ENCODE data around the gene VMP1. TPM values are rescaled to one million over a fixed set of nuclear protein-coding genes. Genes with fewer than 3 reads are reported as not detected.
"Not testable (repeated sequence)": the region's sequence is repeated elsewhere in the genome, so short reads cannot be mapped to it uniquely, and the experiment has no call there.

The VMP1 gene
- total RNA-seq, 2 experiments from 2014 or later: 122 to 123 TPM

DNA sequence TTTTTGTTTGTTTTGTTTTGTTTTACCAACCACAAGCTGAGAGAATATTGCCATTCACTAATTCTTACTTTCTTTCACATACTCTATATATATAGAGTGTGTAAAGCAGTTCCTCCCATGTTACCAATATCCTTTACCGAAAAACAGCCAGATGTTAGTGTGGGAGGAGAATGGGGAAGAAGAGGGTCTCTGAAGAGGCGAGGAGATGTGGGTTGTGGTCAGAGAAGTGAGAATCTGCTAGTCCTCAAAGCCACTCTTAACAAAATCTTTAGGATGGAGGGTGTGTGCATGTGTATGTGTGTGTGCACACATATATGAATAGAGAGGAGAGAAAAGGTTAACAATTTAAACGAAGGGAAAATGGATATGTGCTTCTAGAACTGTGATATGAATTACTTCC lies 104.7 kb downstream of the VMP1 start:
- CTCF ChIA-PET: no interaction called here
- peak; percentile 19 for DNase-seq
- ATAC-seq: peak; percentile 61
- Mint-ChIP-seq H3K27ac (peak overlapping the region; percentile 64), H3K9me3 (ENCODE audit: insufficient read depth) (no peaks in the 10 kb centered on the region), H3K36me3 (ENCODE audit: low read depth) (peaks cover 44% of the 10 kb centered on the region), H3K27me3 (ENCODE audit: low read depth) (no peaks in the 10 kb centered on the region), H3K4me1 (ENCODE audit: low read depth) (peaks cover 27% of the 10 kb centered on the region), H3K4me3 (no peak overlapping the region)
- POLR2A ChIA-PET: no interaction called here

DNA sequence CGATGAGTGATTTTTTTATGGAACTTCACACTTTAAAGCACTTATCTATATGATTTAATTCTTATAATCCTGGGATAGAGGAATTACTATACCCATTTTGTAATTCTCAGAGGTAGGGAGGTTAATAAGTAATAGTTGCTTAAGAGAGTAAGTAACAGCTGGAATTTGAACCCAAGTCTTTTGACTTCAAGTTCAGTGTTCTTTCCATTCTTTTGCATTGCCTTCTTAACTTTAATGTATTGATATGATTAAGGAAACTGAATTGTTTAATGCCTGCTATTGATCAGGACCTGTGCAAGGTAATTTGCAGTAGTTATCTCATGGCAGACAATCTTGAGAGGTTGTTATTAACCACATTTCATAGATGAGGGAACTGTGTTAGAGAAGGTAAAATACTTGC lies 106.8 kb downstream of the VMP1 start:
- Mint-ChIP-seq H3K9me3 (ENCODE audit: insufficient read depth) (no peaks in the 10 kb centered on the region), H3K4me3 (no peak overlapping the region), H3K4me1 (ENCODE audit: low read depth) (peaks cover 26% of the 10 kb centered on the region), H3K36me3 (ENCODE audit: low read depth) (peaks cover 38% of the 10 kb centered on the region), H3K27me3 (ENCODE audit: low read depth) (no peaks in the 10 kb centered on the region), H3K27ac (no peak overlapping the region)
- CTCF ChIA-PET: interaction anchor here (1.0 kb wide), 1 partner anchor 12 kb away, joined by 4 read pairs; no protein-coding TSS in a partner anchor
- ATAC-seq (no peak), DNase-seq (no peak)
- POLR2A ChIA-PET: interaction anchor here (0.5 kb wide), 1 partner anchor 51 kb away, joined by 3 read pairs; no protein-coding TSS in a partner anchor

DNA sequence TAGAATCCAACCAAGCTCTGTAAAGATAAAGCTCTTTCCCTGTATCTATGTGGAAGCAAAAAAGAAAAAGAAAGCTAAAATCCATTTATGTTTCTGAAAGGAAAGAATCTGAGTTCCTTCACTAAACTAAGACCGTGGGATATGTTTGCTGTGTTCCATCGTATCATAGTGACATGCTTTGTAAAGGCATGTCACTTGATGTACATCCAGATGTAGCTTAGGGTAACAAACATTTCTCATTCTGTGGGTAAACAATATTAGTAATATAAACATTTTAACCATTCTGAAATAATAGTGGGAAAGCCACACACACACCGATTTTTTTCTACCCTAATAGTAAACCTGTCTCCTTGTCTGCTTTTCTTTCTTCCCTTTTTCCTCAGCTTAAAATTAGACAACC lies 107.2 kb downstream of the VMP1 start:
- Mint-ChIP-seq H3K36me3 (ENCODE audit: low read depth) (peaks cover 36% of the 10 kb centered on the region), H3K27ac (no peak overlapping the region), H3K4me3 (no peak overlapping the region), H3K27me3 (ENCODE audit: low read depth) (no peaks in the 10 kb centered on the region), H3K4me1 (ENCODE audit: low read depth) (peaks cover 26% of the 10 kb centered on the region), H3K9me3 (ENCODE audit: insufficient read depth) (no peaks in the 10 kb centered on the region)
- ATAC-seq: no peak
- POLR2A ChIA-PET: interaction anchor here (0.5 kb wide), 1 partner anchor 52 kb away, joined by 3 read pairs; no protein-coding TSS in a partner anchor
- CTCF ChIA-PET: interaction anchor here (1.0 kb wide), 1 partner anchor 11 kb away, joined by 4 read pairs; no protein-coding TSS in a partner anchor
- peak; percentile 9 for DNase-seq

DNA sequence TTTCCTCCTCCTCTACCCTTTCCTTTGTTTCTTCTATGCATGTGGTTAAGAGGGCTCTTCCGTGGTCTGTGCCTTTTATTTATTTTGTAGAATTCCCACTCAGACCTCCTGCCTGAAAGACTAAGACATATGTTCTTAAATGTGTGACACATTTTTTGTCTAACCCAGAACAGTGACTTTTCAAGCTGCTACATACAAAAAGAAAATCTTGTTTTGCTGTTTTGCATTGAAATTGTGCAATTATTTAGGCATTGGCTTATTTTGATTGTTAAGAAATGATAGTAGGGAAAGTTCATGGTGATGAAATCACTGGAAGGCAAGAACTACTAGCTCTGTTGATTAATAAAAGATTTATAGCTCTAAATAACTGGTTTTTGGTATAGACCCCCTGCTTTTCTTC lies 108.5 kb downstream of the VMP1 start:
- H3K4me1 Mint-ChIP-seq (ENCODE audit: low read depth): peaks cover 27% of the 10 kb centered on the region
- ChIA-PET CTCF (no interaction called here), POLR2A (interaction anchor here (0.6 kb wide), 2 partner anchors 15 to 522 kb away, joined by 3 read pairs; no protein-coding TSS in a partner anchor)
- ATAC-seq (no peak), DNase-seq (no peak)
- H3K4me3 Mint-ChIP-seq: no peak overlapping the region
- peak overlapping the region; percentile 26 for H3K27ac Mint-ChIP-seq
- no peaks in the 10 kb centered on the region for H3K27me3 Mint-ChIP-seq (ENCODE audit: low read depth)
- no peaks in the 10 kb centered on the region for H3K9me3 Mint-ChIP-seq (ENCODE audit: insufficient read depth)
- peaks cover 41% of the 10 kb centered on the region for H3K36me3 Mint-ChIP-seq (ENCODE audit: low read depth)

DNA sequence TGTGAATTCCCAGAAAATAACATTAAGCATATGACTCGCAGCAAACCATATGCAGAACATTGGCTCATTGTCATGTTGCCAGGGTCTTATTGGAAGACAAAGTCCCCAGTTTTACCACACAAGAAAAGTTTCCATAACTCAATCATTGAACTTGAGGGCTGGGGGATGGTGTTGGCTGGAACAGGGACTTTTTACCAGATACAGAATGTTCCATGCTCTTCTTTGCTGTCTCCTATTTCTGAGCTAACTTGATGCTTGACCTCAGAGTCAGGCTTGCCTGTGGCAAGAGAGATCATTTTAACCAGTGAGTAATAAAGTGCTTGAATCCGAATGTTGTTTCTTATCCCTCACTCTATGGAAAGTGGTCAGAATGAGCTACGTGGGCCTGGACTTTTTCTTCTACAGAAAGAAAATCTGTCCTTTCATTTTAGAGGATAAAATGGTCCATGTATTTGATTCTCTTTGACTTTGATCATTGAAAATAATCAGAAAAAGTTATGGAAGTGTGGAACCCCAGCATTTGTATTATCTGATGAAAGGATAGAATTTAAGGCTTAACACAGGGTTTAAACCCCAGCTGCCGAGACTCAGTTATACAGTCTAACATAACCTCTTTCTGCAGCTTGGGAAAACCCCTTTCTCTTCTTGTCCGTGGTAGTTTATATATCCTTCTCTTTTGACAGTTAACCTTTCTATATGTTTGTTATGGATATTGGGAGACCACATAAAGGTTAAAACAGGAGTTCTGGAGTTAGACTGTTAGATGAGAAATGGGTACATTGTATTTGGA lies 118.3 kb downstream of the VMP1 start:
- H3K36me3 Mint-ChIP-seq (ENCODE audit: low read depth): peaks cover 25% of the 10 kb centered on the region
- H3K27ac Mint-ChIP-seq: peak overlapping the region; percentile 96
- H3K9me3 Mint-ChIP-seq (ENCODE audit: insufficient read depth): no peaks in the 10 kb centered on the region
- H3K4me3 Mint-ChIP-seq: peak overlapping the region; percentile 72
- H3K4me1 Mint-ChIP-seq (ENCODE audit: low read depth): peaks cover 55% of the 10 kb centered on the region
- POLR2A ChIA-PET: interaction anchor here (0.6 to 11.5 kb wide), 4 partner anchors 9 to 71 kb away, joined by 4 to 461 read pairs (median 157); no protein-coding TSS in a partner anchor
- peak; percentile 40 for DNase-seq
- CTCF ChIA-PET: interaction anchor here (1.0 to 12.3 kb wide), 6 partner anchors 11 to 73 kb away, joined by 3 to 102 read pairs (median 4); no protein-coding TSS in a partner anchor
- no peaks in the 10 kb centered on the region for H3K27me3 Mint-ChIP-seq (ENCODE audit: low read depth)
- ATAC-seq: peak; percentile 14

DNA sequence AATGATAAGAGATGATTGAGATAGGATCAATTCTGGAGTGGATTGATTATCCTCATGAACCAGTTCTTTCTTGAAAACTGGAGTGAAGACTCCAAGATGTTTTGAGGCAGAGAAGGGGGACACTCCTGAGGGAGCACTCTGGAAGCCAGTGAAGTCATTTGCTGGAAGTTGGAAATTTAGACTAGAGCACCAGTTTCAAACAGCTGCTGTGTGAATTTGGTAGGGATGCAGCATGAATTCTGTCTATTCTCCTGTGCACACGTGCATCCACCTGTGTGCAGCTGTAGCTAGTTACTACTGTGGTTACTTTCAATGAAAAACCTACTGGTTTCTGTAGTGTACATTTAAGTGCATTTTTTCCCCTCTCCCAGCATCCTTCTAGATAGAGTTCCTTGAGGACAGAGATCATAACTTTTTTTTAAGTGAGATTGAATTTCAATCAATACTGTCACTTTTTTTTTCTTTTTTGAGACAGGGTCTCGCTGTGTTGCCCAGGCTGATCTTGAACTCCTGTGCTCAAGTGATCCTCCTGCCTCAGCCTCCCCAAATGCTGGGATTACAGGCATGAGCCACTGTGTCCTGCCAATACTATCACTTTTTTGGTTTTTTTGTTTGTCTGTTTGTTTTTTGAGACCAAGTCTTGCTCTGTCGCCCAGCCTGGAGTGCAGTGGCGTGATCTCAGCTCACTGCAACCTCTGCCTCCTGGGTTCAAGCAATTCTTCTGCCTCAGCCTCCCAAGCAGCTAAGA lies 119.4 kb downstream of the VMP1 start:
- POLR2A ChIA-PET: interaction anchor here (0.6 to 11.5 kb wide), 7 partner anchors 13 to 75 kb away, joined by 3 to 461 read pairs (median 33); no protein-coding TSS in a partner anchor
- no peaks in the 10 kb centered on the region for H3K27me3 Mint-ChIP-seq (ENCODE audit: low read depth)
- ATAC-seq: no peak
- DNase-seq: no peak
- no peaks in the 10 kb centered on the region for H3K9me3 Mint-ChIP-seq (ENCODE audit: insufficient read depth)
- CTCF ChIA-PET: interaction anchor here (0.9 to 12.3 kb wide), 8 partner anchors 9 to 74 kb away, joined by 3 to 102 read pairs (median 12); no protein-coding TSS in a partner anchor
- H3K4me3 Mint-ChIP-seq: peak overlapping the region; percentile 72
- peaks cover 64% of the 10 kb centered on the region for H3K4me1 Mint-ChIP-seq (ENCODE audit: low read depth)
- peaks cover 25% of the 10 kb centered on the region for H3K36me3 Mint-ChIP-seq (ENCODE audit: low read depth)
- H3K27ac Mint-ChIP-seq: peak overlapping the region; percentile 96

DNA sequence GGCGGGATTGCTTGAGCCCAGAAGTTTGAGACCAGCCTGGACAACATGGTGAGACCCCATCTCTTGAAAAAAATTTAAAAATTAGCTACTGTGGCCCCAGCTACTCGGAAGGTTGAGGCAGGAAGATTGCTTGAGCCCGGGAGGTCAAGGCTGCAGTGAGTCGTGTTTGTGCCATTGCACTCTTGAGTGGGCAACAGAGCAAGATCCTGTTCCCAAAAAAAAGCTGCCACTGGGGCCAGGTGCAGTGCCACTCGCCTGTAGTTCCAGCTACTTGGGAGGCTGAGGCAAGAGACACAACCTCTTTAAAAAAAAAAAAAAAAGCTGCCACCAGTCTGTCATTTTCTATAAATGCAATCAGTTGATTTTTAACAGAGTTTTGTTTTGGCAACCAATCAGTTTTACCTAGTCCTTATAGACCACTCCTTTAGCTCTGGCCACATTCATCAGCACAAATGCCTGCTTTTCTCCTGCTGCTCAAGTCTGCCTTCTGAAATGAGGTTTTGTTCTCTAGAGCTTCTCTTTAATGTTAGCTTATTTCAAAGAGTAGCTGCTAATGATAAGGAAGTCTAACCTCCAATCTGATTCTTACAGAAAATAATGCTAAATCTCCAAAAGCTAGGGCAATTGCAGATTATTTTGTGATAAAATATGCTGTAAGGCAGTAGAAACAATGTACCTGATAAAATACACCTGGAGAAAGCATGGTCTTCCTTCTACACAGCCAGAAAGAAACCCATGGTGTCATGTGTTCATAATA lies 120.4 kb downstream of the VMP1 start:
- Mint-ChIP-seq H3K4me3 (peak overlapping the region; percentile 72), H3K4me1 (ENCODE audit: low read depth) (peaks cover 71% of the 10 kb centered on the region), H3K36me3 (ENCODE audit: low read depth) (peaks cover 19% of the 10 kb centered on the region), H3K9me3 (ENCODE audit: insufficient read depth) (no peaks in the 10 kb centered on the region), H3K27me3 (ENCODE audit: low read depth) (no peaks in the 10 kb centered on the region), H3K27ac (peak overlapping the region; percentile 96)
- DNase-seq (no peak), ATAC-seq (peak; percentile 17)
- POLR2A ChIA-PET: interaction anchor here (0.6 to 11.5 kb wide), 12 partner anchors 8 to 1490 kb away, joined by 3 to 461 read pairs (median 7); no protein-coding TSS in a partner anchor
- CTCF ChIA-PET: interaction anchor here (0.8 to 12.3 kb wide), 11 partner anchors 10 to 120 kb away, joined by 3 to 102 read pairs (median 6); partner anchors contain the start of genes PTRH2 and VMP1

DNA sequence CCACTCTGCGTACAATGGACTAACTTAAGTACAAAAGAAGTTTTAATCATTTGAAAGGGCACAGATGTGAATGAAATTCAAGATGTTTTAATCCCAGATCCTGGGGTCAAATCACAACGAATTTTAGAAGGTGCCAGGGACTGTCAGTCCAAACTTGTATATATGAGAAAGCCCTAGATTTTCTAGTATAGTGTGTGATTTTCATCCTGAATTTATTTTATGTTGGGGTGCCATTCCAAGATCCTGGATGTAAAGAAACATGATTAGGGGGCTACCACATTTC lies 121.0 kb downstream of the VMP1 start:
- ATAC-seq: no peak
- Mint-ChIP-seq H3K4me3 (peak overlapping the region; percentile 72), H3K36me3 (ENCODE audit: low read depth) (peaks cover 22% of the 10 kb centered on the region), H3K27me3 (ENCODE audit: low read depth) (no peaks in the 10 kb centered on the region), H3K9me3 (ENCODE audit: insufficient read depth) (no peaks in the 10 kb centered on the region), H3K27ac (peak overlapping the region; percentile 96), H3K4me1 (ENCODE audit: low read depth) (peaks cover 76% of the 10 kb centered on the region)
- POLR2A ChIA-PET: interaction anchor here (0.6 to 11.5 kb wide), 10 partner anchors 9 to 205 kb away, joined by 3 to 461 read pairs (median 12); no protein-coding TSS in a partner anchor
- DNase-seq: no peak
- CTCF ChIA-PET: interaction anchor here (0.8 to 12.3 kb wide), 10 partner anchors 10 to 121 kb away, joined by 3 to 102 read pairs (median 8); partner anchors contain the start of genes PTRH2 and VMP1

DNA sequence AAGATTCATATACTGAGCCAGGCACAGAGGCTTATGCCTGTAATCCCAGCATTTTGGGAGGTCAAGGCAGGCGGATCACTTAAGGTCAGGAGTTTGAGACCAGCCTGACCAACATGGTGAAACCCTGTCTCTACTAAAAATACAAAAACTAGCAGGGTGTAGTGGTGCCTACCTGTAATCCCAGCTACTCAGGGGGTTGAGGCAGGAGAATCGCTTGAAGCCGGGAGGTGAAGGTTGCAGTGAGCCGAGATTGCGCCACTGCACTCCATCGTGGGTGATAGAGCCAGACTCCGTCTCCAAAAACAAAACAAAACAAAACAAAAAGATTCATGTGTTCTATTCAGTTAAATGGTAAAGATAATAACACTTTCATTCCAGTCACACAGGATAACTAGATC lies 121.4 kb downstream of the VMP1 start:
- Mint-ChIP-seq H3K36me3 (ENCODE audit: low read depth) (peaks cover 23% of the 10 kb centered on the region), H3K27ac (peak overlapping the region; percentile 96), H3K4me3 (peak overlapping the region; percentile 72), H3K4me1 (ENCODE audit: low read depth) (peaks cover 80% of the 10 kb centered on the region)
- DNase-seq; H3K27me3 Mint-ChIP-seq (ENCODE audit: low read depth); H3K9me3 Mint-ChIP-seq (ENCODE audit: insufficient read depth): not testable (repeated sequence)
- POLR2A ChIA-PET: interaction anchor here (1.0 to 11.5 kb wide), 8 partner anchors 11 to 1498 kb away, joined by 3 to 461 read pairs (median 24); no protein-coding TSS in a partner anchor
- ATAC-seq: peak; percentile 9
- CTCF ChIA-PET: interaction anchor here (0.7 to 12.3 kb wide), 10 partner anchors 9 to 263 kb away, joined by 3 to 102 read pairs (median 8); no protein-coding TSS in a partner anchor

DNA sequence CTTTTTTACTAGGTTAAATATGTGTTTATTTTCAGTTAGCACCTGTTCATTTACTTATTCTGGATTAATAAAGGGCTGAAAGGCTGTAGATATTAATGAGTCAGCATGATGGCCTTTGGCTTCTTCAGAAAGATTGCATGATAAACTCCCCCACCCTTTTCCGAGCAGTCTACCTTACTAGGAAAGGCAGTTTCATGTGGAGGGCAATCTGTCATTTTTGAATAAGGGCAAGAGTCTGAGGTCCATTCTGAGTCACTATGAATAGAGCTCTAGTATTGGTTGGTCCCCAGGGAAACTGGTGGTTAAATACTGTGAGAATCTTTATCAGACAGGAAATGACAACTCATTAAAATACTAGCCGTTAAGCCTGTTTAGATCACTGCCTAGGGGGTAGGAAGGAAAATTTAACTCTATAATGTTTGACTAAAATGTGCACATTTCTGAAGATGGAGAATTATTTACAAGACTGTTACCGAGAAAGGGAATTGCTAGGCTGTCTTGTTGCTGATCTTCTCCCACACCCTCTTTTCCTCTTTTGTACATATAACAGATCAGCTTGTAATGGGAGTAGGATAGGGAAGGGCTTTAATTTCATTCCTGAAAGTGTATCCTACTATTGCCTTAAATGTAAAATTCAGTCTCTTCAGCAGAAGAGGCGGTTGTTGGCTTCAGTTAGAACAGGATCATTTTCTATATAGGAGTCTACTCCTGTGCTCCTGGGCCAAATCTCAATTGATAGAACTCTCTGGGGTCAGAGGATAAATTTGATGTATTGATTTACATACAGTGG lies 122.0 kb downstream of the VMP1 start:
- no peaks in the 10 kb centered on the region for H3K9me3 Mint-ChIP-seq (ENCODE audit: insufficient read depth)
- POLR2A ChIA-PET: interaction anchor here (0.7 to 11.5 kb wide), 7 partner anchors 10 to 1499 kb away, joined by 3 to 461 read pairs (median 33); no protein-coding TSS in a partner anchor
- CTCF ChIA-PET: interaction anchor here (0.7 to 12.3 kb wide), 10 partner anchors 9 to 263 kb away, joined by 3 to 102 read pairs (median 6); no protein-coding TSS in a partner anchor
- H3K27me3 Mint-ChIP-seq (ENCODE audit: low read depth): no peaks in the 10 kb centered on the region
- ATAC-seq (peak; percentile 81), DNase-seq (peak; percentile 72)
- peak overlapping the region; percentile 72 for H3K4me3 Mint-ChIP-seq
- peaks cover 83% of the 10 kb centered on the region for H3K4me1 Mint-ChIP-seq (ENCODE audit: low read depth)
- peak overlapping the region; percentile 96 for H3K27ac Mint-ChIP-seq
- H3K36me3 Mint-ChIP-seq (ENCODE audit: low read depth): peaks cover 23% of the 10 kb centered on the region

Data from activated CD8-positive, alpha-beta T cell treated with anti-CD3 and anti-CD28 coated beads, Interleukin-2, amount 10 ng/mL, durations not matched to agents 7 days and 5 days (primary cell).